H1 (cell line): ENCODE measurements around the gene AP5Z1. TPM values are rescaled to one million over a fixed set of nuclear protein-coding genes. Genes with fewer than 3 reads are reported as not detected.

ENCODE experiments used
- CTCF ChIA-PET: fragments of 300-600 bp; sonication (Branson Sonifier 250); formaldehyde crosslinking; loops from one replicate; lab custom pipeline; 2021; ENCODE audit not compliant: partially characterized antibody; lab: Charles Lee
- POLR2A ChIA-PET: fragments of 300-600 bp; sonication (Branson Sonifier 250); formaldehyde crosslinking; loops from one replicate; lab custom pipeline; 2021; ENCODE audit warnings: inconsistent platforms; ENCODE audit not compliant: partially characterized antibody; lab: Charles Lee
- DNase-seq, 2 experiments: peaks; one replicate each; pipeline versions ENCODE4 v3.0.0 to v3.0.0-alpha.2; 2010 to 2022; ENCODE audit warnings: low spot score in 2 of 2, low read depth in 1 of 2, mixed read lengths in 1 of 2
- FAIRE-seq: peaks from 2 replicates; lab custom pipeline; 2011; peaks lifted over from hg19 to GRCh38; lab: Jason Lieb, UNC
- H2AFZ ChIP-seq: 2 replicates; pipeline ENCODE4 v1.8.1; 2012; ENCODE audit warnings: low read length, inconsistent platforms
- H2AK5ac ChIP-seq: 2 replicates; pipeline ENCODE4 v1.6.1; 2013; ENCODE audit warnings: low read depth, low read length
- H2BK120ac ChIP-seq: replicated peaks from 2 replicates; pipeline ENCODE3; 2013; ENCODE audit warnings: low read depth, low read length, inconsistent platforms
- H2BK12ac ChIP-seq: 2 replicates; pipeline ENCODE4 v1.6.1; 2013; ENCODE audit warnings: low read depth, low read length
- H2BK15ac ChIP-seq: 2 replicates; pipeline ENCODE4 v1.6.1; 2013; ENCODE audit warnings: low read length
- H2BK20ac ChIP-seq: 2 replicates; pipeline ENCODE4 v1.6.1; 2013; ENCODE audit warnings: low read length
- H2BK5ac ChIP-seq: 2 replicates; pipeline ENCODE4 v1.6.1; 2013; ENCODE audit warnings: low read depth, low read length
- H3K14ac ChIP-seq: 2 replicates; pipeline ENCODE4 v1.6.1; 2013; ENCODE audit warnings: inconsistent platforms; ENCODE audit not compliant: insufficient read length
- H3K18ac ChIP-seq: 2 replicates; pipeline ENCODE4 v1.6.1; 2013; ENCODE audit warnings: low read length; ENCODE audit errors: extremely low read depth
- H3K23ac ChIP-seq: 2 replicates; pipeline ENCODE4 v1.6.1; 2013; ENCODE audit warnings: inconsistent platforms; ENCODE audit not compliant: insufficient read length
- H3K23me2 ChIP-seq: 2 replicates; pipeline ENCODE4 v1.6.1; 2013; ENCODE audit warnings: low read depth, low read length
- H3K27ac ChIP-seq: 2 replicates; pipeline ENCODE4 v1.6.1; 2011; ENCODE audit warnings: low read depth, low read length, inconsistent platforms
- H3K27me3 ChIP-seq, 4 experiments: replicated peaks in 1 of 4; 1 replicate in 1 of 4; 2 replicates in 3 of 4; pipeline versions ENCODE4 v1.6.1 to v1.8.1; 2011 to 2013; ENCODE audit warnings: low read length in 3 of 4, mild to moderate bottlenecking in 3 of 4, inconsistent platforms in 2 of 4, mixed read lengths in 2 of 4, moderate library complexity in 1 of 4; ENCODE audit not compliant: control insufficient read depth in 3 of 4, insufficient read depth in 3 of 4; ENCODE audit errors: extremely low read depth in 1 of 4
- H3K36me3 ChIP-seq, 4 experiments: 2 replicates each; pipeline versions ENCODE4 v1.6.1 to v1.8.1; 2011 to 2013; ENCODE audit warnings: mild to moderate bottlenecking in 4 of 4, low read length in 3 of 4, moderate library complexity in 2 of 4, control low read depth in 1 of 4, inconsistent platforms in 1 of 4; ENCODE audit not compliant: insufficient read depth in 4 of 4, control insufficient read depth in 2 of 4
- H3K4ac ChIP-seq: replicated peaks from 2 replicates; pipeline ENCODE3; 2013; ENCODE audit warnings: low read length, low read depth, mixed read lengths, inconsistent platforms; ENCODE audit not compliant: insufficient read length
- H3K4me1 ChIP-seq, 4 experiments: replicated peaks in 1 of 4; 1 replicate in 1 of 4; 2 replicates in 3 of 4; pipeline versions ENCODE4 v1.6.1 to v1.8.1; 2011 to 2013; ENCODE audit warnings: low read length in 3 of 4, inconsistent platforms in 2 of 4, mixed read lengths in 1 of 4; ENCODE audit not compliant: insufficient read depth in 4 of 4, control insufficient read depth in 3 of 4
- H3K4me2 ChIP-seq, 2 experiments: 2 replicates each; pipeline versions ENCODE4 v1.6.1 to v1.8.1; 2011 to 2013; ENCODE audit warnings: low read depth in 2 of 2, low read length in 2 of 2, control low read depth in 1 of 2, inconsistent platforms in 1 of 2, mild to moderate bottlenecking in 1 of 2; ENCODE audit not compliant: insufficient read depth in 1 of 2
- H3K4me3 ChIP-seq, 4 experiments: fragments of 200-600, 300-600 bp in 1 of 4; sonication (generic), shearing (Covaris generic), sonication (Bioruptor Twin) in 1 of 4; 2 replicates each; pipeline versions ENCODE4 v1.5.1 to v1.8.1; 2011 to 2016; ENCODE audit warnings: low read length in 4 of 4, low read depth in 3 of 4, control low read depth in 2 of 4, inconsistent platforms in 2 of 4, mild to moderate bottlenecking in 2 of 4, mixed read lengths in 1 of 4, moderate library complexity in 1 of 4; ENCODE audit not compliant: insufficient read depth in 2 of 4; ENCODE audit errors: extremely low read depth in 1 of 4
- H3K56ac ChIP-seq: replicated peaks from 2 replicates; pipeline ENCODE3; 2013; ENCODE audit warnings: low read depth, mild to moderate bottlenecking, mixed read lengths, low read length, inconsistent platforms; ENCODE audit not compliant: insufficient read length
- H3K79me1 ChIP-seq: 2 replicates; pipeline ENCODE4 v1.6.1; 2013; ENCODE audit warnings: low read depth, low read length, control low read depth
- H3K79me2 ChIP-seq, 2 experiments: 2 replicates each; pipeline versions ENCODE4 v1.6.1 to v1.8.1; 2012 to 2013; ENCODE audit warnings: low read length in 2 of 2, mild to moderate bottlenecking in 2 of 2, inconsistent platforms in 1 of 2; ENCODE audit not compliant: insufficient read depth in 2 of 2, control insufficient read depth in 1 of 2
- H3K9ac ChIP-seq, 4 experiments: replicated peaks in 1 of 4; 1 replicate in 1 of 4; 2 replicates in 3 of 4; pipeline versions ENCODE4 v1.6.1 to v1.8.1; 2011 to 2013; ENCODE audit warnings: low read depth in 3 of 4, low read length in 3 of 4, control low read depth in 2 of 4, mild to moderate bottlenecking in 2 of 4, moderate library complexity in 2 of 4, inconsistent platforms in 1 of 4; ENCODE audit errors: extremely low read depth in 1 of 4
- H3K9me3 ChIP-seq, 2 experiments: 2 replicates each; pipeline versions ENCODE4 v1.6.1 to v1.8.1; 2012 to 2013; ENCODE audit warnings: mild to moderate bottlenecking in 2 of 2, moderate library complexity in 2 of 2, control low read depth in 1 of 2, inconsistent platforms in 1 of 2, low read depth in 1 of 2, low read length in 1 of 2, mixed read lengths in 1 of 2; ENCODE audit not compliant: insufficient read depth in 2 of 2
- H4K20me1 ChIP-seq, 2 experiments: replicated peaks in 1 of 2; 2 replicates each; pipeline versions ENCODE3 to v1.8.1; 2011 to 2013; ENCODE audit warnings: inconsistent platforms in 2 of 2, low read length in 2 of 2, mild to moderate bottlenecking in 1 of 2; ENCODE audit not compliant: insufficient read depth in 2 of 2, control insufficient read depth in 1 of 2
- H4K5ac ChIP-seq: 2 replicates; pipeline ENCODE4 v1.6.1; 2013; ENCODE audit warnings: low read length, low read depth, mixed read lengths, inconsistent platforms; ENCODE audit not compliant: insufficient read length
- H4K8ac ChIP-seq: 2 replicates; pipeline ENCODE4 v1.8.0; 2013; ENCODE audit warnings: mild to moderate bottlenecking, moderate library complexity, low read length, inconsistent platforms; ENCODE audit not compliant: insufficient read depth; ENCODE audit errors: extremely low read depth
- H4K91ac ChIP-seq: replicated peaks from 2 replicates; pipeline ENCODE3; 2013; ENCODE audit warnings: low read length, mixed read lengths, inconsistent platforms; ENCODE audit not compliant: insufficient read length
- CHD1 ChIP-seq: IDR thresholded peaks from 2 replicates; pipeline ENCODE4 v1.6.1; 2012; ENCODE audit warnings: low read depth, low read length, improper control_type of control experiment
- FOSL1 ChIP-seq: IDR thresholded peaks from 2 replicates; pipeline ENCODE4 v1.6.1; 2011; ENCODE audit warnings: mild to moderate bottlenecking, low read depth, low read length, moderate library complexity; ENCODE audit not compliant: insufficient read depth
- WGBS, 2 experiments: shearing (Covaris generic) in 1 of 2; methylation state at CpG; one replicate each; pipeline versions ENCODE4 v1.1.6 to v1.1.7; 2013 to 2015; ENCODE audit warnings: low lambda C conversion rate in 2 of 2, mixed read lengths in 2 of 2, inconsistent platforms in 1 of 2, low coverage in 1 of 2, missing lambda C conversion rate in 1 of 2; ENCODE audit not compliant: insufficient replicate concordance in 2 of 2, insufficient coverage in 1 of 2, insufficient read length in 1 of 2; ENCODE audit errors: extremely low coverage in 1 of 2, missing lambda C conversion rate in 1 of 2; 5-methylcytosine and 5-hydroxymethylcytosine counted together
- polyA plus RNA-seq, 7 experiments: library from polyadenylated mRNA; depleted of rRNA in 3 of 7; stranded (reverse) in 5 of 7; unstranded in 2 of 7; fragments of >200 nt in 5 of 7; fragments of 200-250 nt in 2 of 7; gene quantifications; 1 replicate in 5 of 7; 2 replicates in 1 of 7; 4 replicates in 1 of 7; pipeline versions ENCODE4 v1.2.1 to v1.2.3, GENCODE V29; 2011 to 2013; ENCODE audit warnings: missing spikeins in 2 of 7, mixed read lengths in 2 of 7
- total RNA-seq: library from RNA; stranded (reverse); fragmentation: NEBNext Ultra II Directional; extraction: Animal tissue kit (Norgen Biotek cat#: 25700); gene quantifications from 2 replicates; pipeline ENCODE4 v1.2.1, GENCODE V29; 2021

AP5Z1 gene
- total and polyA plus RNA-seq, 2 of the 8 experiments (the other 6 are each of a cell fraction or from before 2014, with no cell fraction given) = 24.0 to 24.7 TPM

GRCh38 chr7:4751398-4751947 lies 23.9 kb upstream of the AP5Z1 start:
- no peak overlapping the region for H2BK12ac ChIP-seq
- H2BK5ac ChIP-seq = no peak overlapping the region
- DNase-seq = no peak
- no peak overlapping the region for H3K23ac ChIP-seq
- ChIA-PET CTCF (interaction anchor here (0.9 to 4.0 kb wide), 5 partner anchors 26 to 140 kb away, joined by 3 to 13 read pairs (median 3); no protein-coding TSS in a partner anchor), POLR2A (no interaction called here)
- no peak overlapping the region for H2AK5ac ChIP-seq
- H4K91ac ChIP-seq = no peak overlapping the region
- no peak overlapping the region for H3K4me2 ChIP-seq
- no peak for FAIRE-seq
- TF ChIP-seq CHD1 (no peak), FOSL1 (no peak)
- H3K4ac ChIP-seq = no peak overlapping the region
- H3K27ac ChIP-seq = no peak overlapping the region
- H4K20me1 ChIP-seq = peaks cover 8 to 20% of the 10 kb centered on the region in 2 experiments
- no peak overlapping the region for H3K18ac ChIP-seq
- H3K23me2 ChIP-seq = no peaks in the 10 kb centered on the region
- no peaks in the 10 kb centered on the region for H3K79me1 ChIP-seq
- no peaks in the 10 kb centered on the region for H3K36me3 ChIP-seq
- H3K9me3 ChIP-seq = no peaks in the 10 kb centered on the region
- H3K4me3 ChIP-seq = no peak overlapping the region
- no peak overlapping the region for H2BK20ac ChIP-seq
- H3K4me1 ChIP-seq = no peaks in the 10 kb centered on the region
- no peak overlapping the region for H2AFZ ChIP-seq
- H3K79me2 ChIP-seq = no peaks in the 10 kb centered on the region
- H3K14ac ChIP-seq = no peak overlapping the region
- H2BK120ac ChIP-seq = no peak overlapping the region
- H3K27me3 ChIP-seq = peaks cover 0 to 7% (median 4%) of the 10 kb centered on the region in 4 experiments; a peak in 2 of 7 replicates
- H4K8ac ChIP-seq = no peak overlapping the region; the same call in 1 of the 2 replicates
- H3K9ac ChIP-seq = no peak overlapping the region
- no peak overlapping the region for H3K56ac ChIP-seq
- no peak overlapping the region for H2BK15ac ChIP-seq
- 94% methylated on average over 19 of the region's 20 CpGs; no CpG with 5 or more reads in 1 of the 2 experiments for whole genome bisulfite sequencing, 2 experiments
- H4K5ac ChIP-seq = no peak overlapping the region
